HepG2 (cell line): Measurements from ENCODE around the gene ACBD6.

ENCODE experiments used
- ZNF207 ChIP-seq: fragments of 450-650 bp; IDR thresholded peaks from 2 replicates; pipeline ENCODE4 v1.6.1; 2016; ENCODE audit warnings: antibody characterized with exemption, borderline replicate concordance
- ZNF501 ChIP-seq: sonication (generic); formaldehyde crosslinking; IDR thresholded peaks from 2 replicates; pipeline ENCODE4 v1.5.1; 2020; ENCODE audit warnings: mild to moderate bottlenecking, moderate library complexity, missing genetic modification reagents

DNA sequence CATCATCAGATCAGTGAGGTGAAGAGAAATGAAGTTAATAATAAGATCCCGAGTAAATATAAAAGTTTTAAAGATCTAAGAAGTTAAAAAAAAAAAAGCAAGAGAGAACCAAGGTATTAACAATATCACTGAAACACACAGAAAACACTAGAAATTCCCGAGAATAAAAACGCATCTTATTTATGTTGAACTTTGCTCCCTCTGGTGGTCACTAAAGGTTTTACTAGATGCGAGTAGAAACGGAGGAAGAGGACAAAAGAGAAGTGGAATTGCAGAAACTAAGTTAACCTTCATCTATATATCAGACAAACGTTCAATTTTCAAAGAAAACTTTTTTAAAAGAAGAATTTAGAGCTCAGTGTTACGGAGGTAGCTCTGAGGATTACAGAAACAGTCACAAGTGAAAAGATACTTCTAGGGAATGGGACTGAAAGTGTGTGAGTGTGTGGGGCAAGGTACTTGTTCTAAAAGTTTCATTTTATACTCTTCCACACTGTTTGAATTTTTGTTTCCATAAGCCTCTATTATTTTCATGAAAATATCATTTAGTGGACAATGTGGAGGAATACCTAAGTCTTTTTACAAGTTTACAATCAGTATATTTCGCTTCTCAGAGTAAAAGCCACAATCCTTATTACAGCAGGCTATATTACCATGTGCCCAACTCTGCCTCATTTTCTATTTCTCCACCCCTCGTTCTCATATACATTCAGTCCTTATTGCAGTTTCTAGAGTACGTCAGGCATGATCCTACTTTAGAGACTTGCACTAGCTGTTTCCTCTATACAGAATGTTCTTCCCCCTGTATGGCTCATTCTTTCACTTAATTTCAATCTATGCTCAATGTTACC, 19.7 kb downstream of the ACBD6 start:
- TF ChIP-seq ZNF501 (CRISPR knock-in tag) (no peak), ZNF207 (no peak)
